SK-N-SH (cell line): Measurements from ENCODE around the gene CLCN5. TPM values are rescaled to one million over a fixed set of nuclear protein-coding genes. Genes with fewer than 3 reads are reported as not detected.

Experiments used
- CTCF ChIA-PET: fragments of 300-600, 350-600 bp; formaldehyde crosslinking; extraction: SDS; loops from one replicate; lab custom pipeline; 2021; lab: Yijun Ruan, JAX
- POLR2A ChIA-PET: fragments of 350-600 bp; sonication (Branson Sonifier 250); formaldehyde crosslinking; extraction: SDS; loops from one replicate; lab custom pipeline; 2020; ENCODE audit warnings: antibody characterized with exemption, inconsistent platforms; lab: Yijun Ruan, JAX
- DNase-seq: peaks from one replicate; pipeline ENCODE4 v3.0.0; 2012
- H2AFZ ChIP-seq: fragments of 200-600 bp; sonication (generic); 2 replicates; pipeline ENCODE4 v1.8.1; 2016; ENCODE audit warnings: antibody characterized with exemption, mild to moderate bottlenecking, low read depth
- H3F3A ChIP-seq: fragments of 200-600 bp; sonication (generic); replicated peaks from 2 replicates; pipeline ENCODE3; 2016; ENCODE audit warnings: antibody characterized with exemption, mild to moderate bottlenecking; ENCODE audit not compliant: insufficient read depth
- H3K27ac ChIP-seq, 2 experiments: fragments of 200-500 bp in 1 of 2; fragments of 200-600 bp in 1 of 2; sonication (Bioruptor generic) in 1 of 2; sonication (generic), shearing (Covaris generic) in 1 of 2; 2 replicates each; pipeline versions ENCODE4 v1.5.1 to v1.6.1; 2014 to 2016; ENCODE audit warnings: low read depth in 2 of 2, inconsistent platforms in 1 of 2, low read length in 1 of 2, mild to moderate bottlenecking in 1 of 2, mixed read lengths in 1 of 2
- H3K27me3 ChIP-seq: fragments of 200-600 bp; sonication (generic), shearing (Covaris generic); 2 replicates; pipeline ENCODE4 v1.6.1; 2016; ENCODE audit warnings: mixed run types; ENCODE audit not compliant: insufficient read depth
- H3K36me3 ChIP-seq, 2 experiments: fragments of 200-500 bp in 1 of 2; fragments of 200-600 bp in 1 of 2; sonication (Bioruptor generic) in 1 of 2; sonication (generic) in 1 of 2; replicated peaks in 1 of 2; 2 replicates each; pipeline versions ENCODE3 to v1.5.1; 2014 to 2016; ENCODE audit warnings: low read length in 1 of 2, mild to moderate bottlenecking in 1 of 2; ENCODE audit not compliant: insufficient read depth in 2 of 2, control insufficient read depth in 1 of 2
- H3K4me1 ChIP-seq, 2 experiments: fragments of 200-500 bp in 1 of 2; fragments of 200-600 bp in 1 of 2; sonication (Bioruptor generic) in 1 of 2; sonication (generic), shearing (Covaris generic) in 1 of 2; 2 replicates each; pipeline versions ENCODE4 v1.5.1 to v1.6.1; 2014 to 2016; ENCODE audit warnings: low read depth in 1 of 2, low read length in 1 of 2, mixed run types in 1 of 2; ENCODE audit not compliant: insufficient read depth in 2 of 2, control insufficient read depth in 1 of 2
- H3K4me2 ChIP-seq: fragments of 200-600 bp; sonication (generic), shearing (Covaris generic); 2 replicates; pipeline ENCODE4 v1.6.1; 2017; ENCODE audit warnings: mixed run types
- H3K4me3 ChIP-seq, 2 experiments: fragments of 200-500 bp in 1 of 2; fragments of 200-600 bp in 1 of 2; sonication (Bioruptor generic) in 1 of 2; sonication (generic), shearing (Covaris generic) in 1 of 2; 2 replicates each; pipeline versions ENCODE4 v1.5.1 to v1.8.1; 2014 to 2016; ENCODE audit warnings: low read depth in 2 of 2, inconsistent platforms in 1 of 2, low read length in 1 of 2, mild to moderate bottlenecking in 1 of 2, mixed read lengths in 1 of 2, moderate library complexity in 1 of 2
- H3K79me2 ChIP-seq: fragments of 200-600 bp; sonication (generic); 2 replicates; pipeline ENCODE4 v1.8.1; 2017; ENCODE audit warnings: mild to moderate bottlenecking; ENCODE audit not compliant: insufficient read depth
- H3K9ac ChIP-seq: fragments of 200-600 bp; sonication (generic); 2 replicates; pipeline ENCODE4 v1.6.1; 2017; ENCODE audit warnings: mixed run types
- H3K9me2 ChIP-seq: fragments of 200-600 bp; sonication (generic); 2 replicates; pipeline ENCODE4 v1.6.1; 2017; ENCODE audit warnings: mixed run types
- H3K9me3 ChIP-seq: fragments of 200-600 bp; sonication (generic); 2 replicates; pipeline ENCODE4 v1.6.1; 2017; ENCODE audit warnings: mixed run types, mild to moderate bottlenecking, moderate library complexity
- H4K20me1 ChIP-seq: fragments of 200-600 bp; sonication (generic); 2 replicates; pipeline ENCODE4 v1.6.1; 2017; ENCODE audit warnings: mild to moderate bottlenecking, mixed run types; ENCODE audit not compliant: insufficient read depth
- CHD2 ChIP-seq: fragments of 150-350 bp; IDR thresholded peaks from 2 replicates; pipeline ENCODE4 v1.6.1; 2018; ENCODE audit warnings: low read length; ENCODE audit not compliant: partially characterized antibody
- FOSL2 ChIP-seq: IDR thresholded peaks from 2 replicates; pipeline ENCODE4 v1.4.0; 2012; ENCODE audit warnings: low read depth, mild to moderate bottlenecking, moderate library complexity, borderline replicate concordance
- FOXM1 ChIP-seq: IDR thresholded peaks from 2 replicates; pipeline ENCODE4 v1.4.0; 2012; ENCODE audit warnings: low read depth, mild to moderate bottlenecking
- GATA2 ChIP-seq: sonication (generic); formaldehyde crosslinking; IDR thresholded peaks from 2 replicates; pipeline ENCODE4 v1.5.0; 2020; ENCODE audit warnings: mild to moderate bottlenecking, missing genetic modification reagents
- RCOR1 ChIP-seq: fragments of 150-350 bp; IDR thresholded peaks from 2 replicates; pipeline ENCODE4 v1.6.1; 2017; ENCODE audit warnings: antibody characterized with exemption, low read length
- RFX5 ChIP-seq: IDR thresholded peaks from 2 replicates; pipeline ENCODE4 v1.6.1; 2012; ENCODE audit warnings: mild to moderate bottlenecking, improper control_type of control experiment, low read length
- SIN3A ChIP-seq: IDR thresholded peaks from 2 replicates; pipeline ENCODE4 v1.6.1; 2012; ENCODE audit warnings: low read depth, mild to moderate bottlenecking, low read length, moderate library complexity, borderline replicate concordance
- TCF12 ChIP-seq: IDR thresholded peaks from 2 replicates; pipeline ENCODE4 v1.4.0; 2012
- TEAD4 ChIP-seq: IDR thresholded peaks from 2 replicates; pipeline ENCODE4 v1.4.0; 2012; ENCODE audit warnings: mild to moderate bottlenecking, borderline replicate concordance; ENCODE audit not compliant: insufficient read depth
- WGBS: methylation state at CpG from one replicate; pipeline ENCODE4 v1.1.6; 2017; ENCODE audit warnings: low lambda C conversion rate; 5-methylcytosine and 5-hydroxymethylcytosine counted together
- polyA plus RNA-seq, 3 experiments: library from polyadenylated mRNA; depleted of rRNA; stranded (reverse); fragments of >200 nt; gene quantifications; 2 replicates each; pipeline ENCODE4 v1.2.3, GENCODE V29; 2012
- TF ChIP-seq, protein P1 (sequence below): fragments of 150-350 bp; IDR thresholded peaks from 2 replicates; pipeline ENCODE4 v1.6.1; 2016; ENCODE audit warnings: mild to moderate bottlenecking, low read depth, low read length
- TF ChIP-seq, protein P2 (sequence below): IDR thresholded peaks from 2 replicates; pipeline ENCODE4 v1.4.0; 2012; ENCODE audit warnings: low read depth, borderline replicate concordance

The CLCN5 gene
- polyA plus RNA-seq, 1 of the 3 experiments (the other 2 are of a cell fraction), result 1.7 TPM

DNA sequence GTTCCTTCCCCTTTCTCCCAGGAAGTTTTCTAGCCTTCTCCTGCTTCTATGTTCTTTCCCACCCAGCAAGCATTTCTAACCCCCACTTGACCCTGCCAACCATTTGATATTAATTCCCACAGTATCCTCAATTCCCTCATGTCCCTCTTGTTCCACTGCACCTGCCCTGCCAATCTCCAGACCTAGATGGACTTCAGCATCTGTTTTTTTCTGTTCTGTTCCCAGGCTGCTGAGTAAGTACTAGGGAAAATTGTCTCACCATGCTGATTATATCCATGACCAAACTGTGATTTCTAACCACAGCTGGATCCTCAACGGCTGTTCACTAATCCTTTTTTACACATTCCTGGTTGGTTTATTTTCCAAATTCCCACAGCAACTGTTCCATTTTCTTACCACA is 37.7 kb downstream of the CLCN5 start:
- Histone ChIP-seq H2AFZ (no peak overlapping the region), H3K9ac (no peak overlapping the region)
- POLR2A ChIA-PET, result no interaction called here
- no peak for TF ChIP-seq CHD2
- no peak for TF ChIP-seq GATA2 (CRISPR knock-in tag)
- no peak for TF ChIP-seq FOSL2
- TF ChIP-seq, protein P1, sequence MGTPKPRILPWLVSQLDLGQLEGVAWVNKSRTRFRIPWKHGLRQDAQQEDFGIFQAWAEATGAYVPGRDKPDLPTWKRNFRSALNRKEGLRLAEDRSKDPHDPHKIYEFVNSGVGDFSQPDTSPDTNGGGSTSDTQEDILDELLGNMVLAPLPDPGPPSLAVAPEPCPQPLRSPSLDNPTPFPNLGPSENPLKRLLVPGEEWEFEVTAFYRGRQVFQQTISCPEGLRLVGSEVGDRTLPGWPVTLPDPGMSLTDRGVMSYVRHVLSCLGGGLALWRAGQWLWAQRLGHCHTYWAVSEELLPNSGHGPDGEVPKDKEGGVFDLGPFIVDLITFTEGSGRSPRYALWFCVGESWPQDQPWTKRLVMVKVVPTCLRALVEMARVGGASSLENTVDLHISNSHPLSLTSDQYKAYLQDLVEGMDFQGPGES, result no peak
- no peak for TF ChIP-seq RFX5
- TF ChIP-seq FOXM1, result no peak
- TF ChIP-seq RCOR1, result no peak
- TF ChIP-seq, protein P2, sequence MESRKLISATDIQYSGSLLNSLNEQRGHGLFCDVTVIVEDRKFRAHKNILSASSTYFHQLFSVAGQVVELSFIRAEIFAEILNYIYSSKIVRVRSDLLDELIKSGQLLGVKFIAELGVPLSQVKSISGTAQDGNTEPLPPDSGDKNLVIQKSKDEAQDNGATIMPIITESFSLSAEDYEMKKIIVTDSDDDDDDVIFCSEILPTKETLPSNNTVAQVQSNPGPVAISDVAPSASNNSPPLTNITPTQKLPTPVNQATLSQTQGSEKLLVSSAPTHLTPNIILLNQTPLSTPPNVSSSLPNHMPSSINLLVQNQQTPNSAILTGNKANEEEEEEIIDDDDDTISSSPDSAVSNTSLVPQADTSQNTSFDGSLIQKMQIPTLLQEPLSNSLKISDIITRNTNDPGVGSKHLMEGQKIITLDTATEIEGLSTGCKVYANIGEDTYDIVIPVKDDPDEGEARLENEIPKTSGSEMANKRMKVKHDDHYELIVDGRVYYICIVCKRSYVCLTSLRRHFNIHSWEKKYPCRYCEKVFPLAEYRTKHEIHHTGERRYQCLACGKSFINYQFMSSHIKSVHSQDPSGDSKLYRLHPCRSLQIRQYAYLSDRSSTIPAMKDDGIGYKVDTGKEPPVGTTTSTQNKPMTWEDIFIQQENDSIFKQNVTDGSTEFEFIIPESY, result no peak
- no peak for TF ChIP-seq SIN3A
- TF ChIP-seq, all 33 proteins: peak for 0
- Histone ChIP-seq H3K36me3 (no peaks in the 10 kb centered on the region), H3K4me3 (no peak overlapping the region), H3K79me2 (no peaks in the 10 kb centered on the region), H3K4me1 (no peaks in the 10 kb centered on the region), H3K4me2 (no peak overlapping the region), H3F3A (no peaks in the 10 kb centered on the region), H3K9me2 (no peaks in the 10 kb centered on the region), H3K27me3 (no peaks in the 10 kb centered on the region), H4K20me1 (no peaks in the 10 kb centered on the region), H3K9me3 (no peaks in the 10 kb centered on the region), H3K27ac (no peak overlapping the region)
- no peak for DNase-seq
- CTCF ChIA-PET, result no interaction called here
- WGBS, result 36% methylated on average over 1 of the region's 1 CpG

DNA sequence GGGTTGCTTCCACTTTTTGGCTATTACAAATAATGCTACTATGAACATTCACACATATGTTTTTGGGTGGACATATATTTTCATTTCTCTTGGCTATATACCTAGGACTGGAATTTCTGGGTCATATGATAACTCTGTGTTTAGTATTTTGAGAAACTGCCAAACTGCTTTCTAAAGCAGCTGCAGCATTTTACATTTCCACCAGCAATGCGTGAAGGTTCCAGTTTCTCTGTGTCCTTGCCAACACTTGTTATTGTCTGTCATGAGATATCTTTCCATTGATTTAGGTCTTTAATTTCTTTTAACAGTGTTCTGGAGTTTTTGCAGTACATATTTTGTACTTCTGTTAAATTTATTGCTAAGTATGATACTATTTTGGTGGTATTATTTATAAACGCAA is 48.3 kb downstream of the CLCN5 start:
- H3K36me3 ChIP-seq, result no peaks in the 10 kb centered on the region
- 52% methylated on average over 2 of the region's 2 CpGs for WGBS
- no peak overlapping the region for H3K4me3 ChIP-seq
- no peaks in the 10 kb centered on the region for H3K9me3 ChIP-seq
- H3K9ac ChIP-seq, result no peak overlapping the region
- POLR2A ChIA-PET, result no interaction called here
- H2AFZ ChIP-seq, result no peak overlapping the region
- H3K27me3 ChIP-seq, result no peaks in the 10 kb centered on the region
- no peaks in the 10 kb centered on the region for H3K79me2 ChIP-seq
- CTCF ChIA-PET, result no interaction called here
- DNase-seq, result no peak
- no peak overlapping the region for H3K27ac ChIP-seq
- H3F3A ChIP-seq, result no peaks in the 10 kb centered on the region
- no peaks in the 10 kb centered on the region for H4K20me1 ChIP-seq
- H3K4me2 ChIP-seq, result no peak overlapping the region
- H3K9me2 ChIP-seq, result no peaks in the 10 kb centered on the region
- TF ChIP-seq TCF12, result no peak
- TF ChIP-seq TEAD4, result no peak
- H3K4me1 ChIP-seq, result no peaks in the 10 kb centered on the region
